H1 (cell line): ENCODE results near the gene IL12B. TPM values are rescaled to one million over a fixed set of nuclear protein-coding genes. Genes with fewer than 3 reads are reported as not detected.
"Not testable (repeated sequence)": the region's sequence is repeated elsewhere in the genome, so short reads cannot be mapped to it uniquely, and the experiment has no call there.

Experiments
- CTCF ChIA-PET: fragments of 300-600 bp; sonication (Branson Sonifier 250); formaldehyde crosslinking; loops from one replicate; lab custom pipeline; 2021; ENCODE audit not compliant: partially characterized antibody; lab: Charles Lee
- POLR2A ChIA-PET: fragments of 300-600 bp; sonication (Branson Sonifier 250); formaldehyde crosslinking; loops from one replicate; lab custom pipeline; 2021; ENCODE audit warnings: inconsistent platforms; ENCODE audit not compliant: partially characterized antibody; lab: Charles Lee
- DNase-seq, 2 experiments: peaks; one replicate each; pipeline versions ENCODE4 v3.0.0 to v3.0.0-alpha.2; 2010 to 2022; ENCODE audit warnings: low spot score in 2 of 2, low read depth in 1 of 2, mixed read lengths in 1 of 2
- FAIRE-seq: peaks from 2 replicates; lab custom pipeline; 2011; peaks lifted over from hg19 to GRCh38; lab: Jason Lieb, UNC
- H2AFZ ChIP-seq: 2 replicates; pipeline ENCODE4 v1.8.1; 2012; ENCODE audit warnings: low read length, inconsistent platforms
- H2AK5ac ChIP-seq: 2 replicates; pipeline ENCODE4 v1.6.1; 2013; ENCODE audit warnings: low read depth, low read length
- H2BK120ac ChIP-seq: replicated peaks from 2 replicates; pipeline ENCODE3; 2013; ENCODE audit warnings: low read depth, low read length, inconsistent platforms
- H2BK12ac ChIP-seq: 2 replicates; pipeline ENCODE4 v1.6.1; 2013; ENCODE audit warnings: low read depth, low read length
- H2BK15ac ChIP-seq: 2 replicates; pipeline ENCODE4 v1.6.1; 2013; ENCODE audit warnings: low read length
- H2BK20ac ChIP-seq: 2 replicates; pipeline ENCODE4 v1.6.1; 2013; ENCODE audit warnings: low read length
- H2BK5ac ChIP-seq: 2 replicates; pipeline ENCODE4 v1.6.1; 2013; ENCODE audit warnings: low read depth, low read length
- H3K14ac ChIP-seq: 2 replicates; pipeline ENCODE4 v1.6.1; 2013; ENCODE audit warnings: inconsistent platforms; ENCODE audit not compliant: insufficient read length
- H3K18ac ChIP-seq: 2 replicates; pipeline ENCODE4 v1.6.1; 2013; ENCODE audit warnings: low read length; ENCODE audit errors: extremely low read depth
- H3K23ac ChIP-seq: 2 replicates; pipeline ENCODE4 v1.6.1; 2013; ENCODE audit warnings: inconsistent platforms; ENCODE audit not compliant: insufficient read length
- H3K23me2 ChIP-seq: 2 replicates; pipeline ENCODE4 v1.6.1; 2013; ENCODE audit warnings: low read depth, low read length
- H3K27ac ChIP-seq: 2 replicates; pipeline ENCODE4 v1.6.1; 2011; ENCODE audit warnings: low read depth, low read length, inconsistent platforms
- H3K27me3 ChIP-seq, 4 experiments: replicated peaks in 1 of 4; 1 replicate in 1 of 4; 2 replicates in 3 of 4; pipeline versions ENCODE4 v1.6.1 to v1.8.1; 2011 to 2013; ENCODE audit warnings: low read length in 3 of 4, mild to moderate bottlenecking in 3 of 4, inconsistent platforms in 2 of 4, mixed read lengths in 2 of 4, moderate library complexity in 1 of 4; ENCODE audit not compliant: control insufficient read depth in 3 of 4, insufficient read depth in 3 of 4; ENCODE audit errors: extremely low read depth in 1 of 4
- H3K36me3 ChIP-seq, 4 experiments: 2 replicates each; pipeline versions ENCODE4 v1.6.1 to v1.8.1; 2011 to 2013; ENCODE audit warnings: mild to moderate bottlenecking in 4 of 4, low read length in 3 of 4, moderate library complexity in 2 of 4, control low read depth in 1 of 4, inconsistent platforms in 1 of 4; ENCODE audit not compliant: insufficient read depth in 4 of 4, control insufficient read depth in 2 of 4
- H3K4ac ChIP-seq: replicated peaks from 2 replicates; pipeline ENCODE3; 2013; ENCODE audit warnings: low read length, low read depth, mixed read lengths, inconsistent platforms; ENCODE audit not compliant: insufficient read length
- H3K4me1 ChIP-seq, 4 experiments: replicated peaks in 1 of 4; 1 replicate in 1 of 4; 2 replicates in 3 of 4; pipeline versions ENCODE4 v1.6.1 to v1.8.1; 2011 to 2013; ENCODE audit warnings: low read length in 3 of 4, inconsistent platforms in 2 of 4, mixed read lengths in 1 of 4; ENCODE audit not compliant: insufficient read depth in 4 of 4, control insufficient read depth in 3 of 4
- H3K4me2 ChIP-seq, 2 experiments: 2 replicates each; pipeline versions ENCODE4 v1.6.1 to v1.8.1; 2011 to 2013; ENCODE audit warnings: low read depth in 2 of 2, low read length in 2 of 2, control low read depth in 1 of 2, inconsistent platforms in 1 of 2, mild to moderate bottlenecking in 1 of 2; ENCODE audit not compliant: insufficient read depth in 1 of 2
- H3K4me3 ChIP-seq, 4 experiments: fragments of 200-600, 300-600 bp in 1 of 4; sonication (generic), shearing (Covaris generic), sonication (Bioruptor Twin) in 1 of 4; 2 replicates each; pipeline versions ENCODE4 v1.5.1 to v1.8.1; 2011 to 2016; ENCODE audit warnings: low read length in 4 of 4, low read depth in 3 of 4, control low read depth in 2 of 4, inconsistent platforms in 2 of 4, mild to moderate bottlenecking in 2 of 4, mixed read lengths in 1 of 4, moderate library complexity in 1 of 4; ENCODE audit not compliant: insufficient read depth in 2 of 4; ENCODE audit errors: extremely low read depth in 1 of 4
- H3K56ac ChIP-seq: replicated peaks from 2 replicates; pipeline ENCODE3; 2013; ENCODE audit warnings: low read depth, mild to moderate bottlenecking, mixed read lengths, low read length, inconsistent platforms; ENCODE audit not compliant: insufficient read length
- H3K79me1 ChIP-seq: 2 replicates; pipeline ENCODE4 v1.6.1; 2013; ENCODE audit warnings: low read depth, low read length, control low read depth
- H3K79me2 ChIP-seq, 2 experiments: 2 replicates each; pipeline versions ENCODE4 v1.6.1 to v1.8.1; 2012 to 2013; ENCODE audit warnings: low read length in 2 of 2, mild to moderate bottlenecking in 2 of 2, inconsistent platforms in 1 of 2; ENCODE audit not compliant: insufficient read depth in 2 of 2, control insufficient read depth in 1 of 2
- H3K9ac ChIP-seq, 4 experiments: replicated peaks in 1 of 4; 1 replicate in 1 of 4; 2 replicates in 3 of 4; pipeline versions ENCODE4 v1.6.1 to v1.8.1; 2011 to 2013; ENCODE audit warnings: low read depth in 3 of 4, low read length in 3 of 4, control low read depth in 2 of 4, mild to moderate bottlenecking in 2 of 4, moderate library complexity in 2 of 4, inconsistent platforms in 1 of 4; ENCODE audit errors: extremely low read depth in 1 of 4
- H3K9me3 ChIP-seq, 2 experiments: 2 replicates each; pipeline versions ENCODE4 v1.6.1 to v1.8.1; 2012 to 2013; ENCODE audit warnings: mild to moderate bottlenecking in 2 of 2, moderate library complexity in 2 of 2, control low read depth in 1 of 2, inconsistent platforms in 1 of 2, low read depth in 1 of 2, low read length in 1 of 2, mixed read lengths in 1 of 2; ENCODE audit not compliant: insufficient read depth in 2 of 2
- H4K20me1 ChIP-seq, 2 experiments: replicated peaks in 1 of 2; 2 replicates each; pipeline versions ENCODE3 to v1.8.1; 2011 to 2013; ENCODE audit warnings: inconsistent platforms in 2 of 2, low read length in 2 of 2, mild to moderate bottlenecking in 1 of 2; ENCODE audit not compliant: insufficient read depth in 2 of 2, control insufficient read depth in 1 of 2
- H4K5ac ChIP-seq: 2 replicates; pipeline ENCODE4 v1.6.1; 2013; ENCODE audit warnings: low read length, low read depth, mixed read lengths, inconsistent platforms; ENCODE audit not compliant: insufficient read length
- H4K8ac ChIP-seq: 2 replicates; pipeline ENCODE4 v1.8.0; 2013; ENCODE audit warnings: mild to moderate bottlenecking, moderate library complexity, low read length, inconsistent platforms; ENCODE audit not compliant: insufficient read depth; ENCODE audit errors: extremely low read depth
- H4K91ac ChIP-seq: replicated peaks from 2 replicates; pipeline ENCODE3; 2013; ENCODE audit warnings: low read length, mixed read lengths, inconsistent platforms; ENCODE audit not compliant: insufficient read length
- WGBS, 2 experiments: shearing (Covaris generic) in 1 of 2; methylation state at CpG; one replicate each; pipeline versions ENCODE4 v1.1.6 to v1.1.7; 2013 to 2015; ENCODE audit warnings: low lambda C conversion rate in 2 of 2, mixed read lengths in 2 of 2, inconsistent platforms in 1 of 2, low coverage in 1 of 2, missing lambda C conversion rate in 1 of 2; ENCODE audit not compliant: insufficient replicate concordance in 2 of 2, insufficient coverage in 1 of 2, insufficient read length in 1 of 2; ENCODE audit errors: extremely low coverage in 1 of 2, missing lambda C conversion rate in 1 of 2; 5-methylcytosine and 5-hydroxymethylcytosine counted together
- polyA plus RNA-seq, 7 experiments: library from polyadenylated mRNA; depleted of rRNA in 3 of 7; stranded (reverse) in 5 of 7; unstranded in 2 of 7; fragments of >200 nt in 5 of 7; fragments of 200-250 nt in 2 of 7; gene quantifications; 1 replicate in 5 of 7; 2 replicates in 1 of 7; 4 replicates in 1 of 7; pipeline versions ENCODE4 v1.2.1 to v1.2.3, GENCODE V29; 2011 to 2013; ENCODE audit warnings: missing spikeins in 2 of 7, mixed read lengths in 2 of 7
- total RNA-seq: library from RNA; stranded (reverse); fragmentation: NEBNext Ultra II Directional; extraction: Animal tissue kit (Norgen Biotek cat#: 25700); gene quantifications from 2 replicates; pipeline ENCODE4 v1.2.1, GENCODE V29; 2021

Gene IL12B
- total and polyA plus RNA-seq, 2 of the 8 experiments (the other 6 are each of a cell fraction or from before 2014, with no cell fraction given) = not detected

DNA sequence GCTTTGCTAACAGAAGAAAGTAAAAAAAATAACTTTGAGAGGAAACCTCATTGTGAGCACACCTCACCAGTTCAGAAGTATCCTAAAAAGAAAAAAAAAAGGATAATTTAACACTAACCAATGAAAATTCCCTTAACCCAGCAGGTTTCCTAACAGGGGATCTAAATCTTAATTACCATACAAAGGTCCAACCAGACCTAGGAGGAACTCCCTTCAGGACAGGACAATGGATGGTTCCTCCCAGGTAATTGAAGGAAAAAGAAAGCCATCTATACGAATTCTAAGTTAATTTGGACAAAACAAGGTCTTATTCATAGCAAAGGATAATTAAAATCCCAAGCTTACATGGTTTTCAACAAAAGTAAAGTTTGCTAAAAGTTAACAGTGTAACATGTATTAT lies 37.6 kb upstream of the IL12B start:
- WGBS, 2 experiments = 82% methylated on average over 1 of the region's 1 CpG; no CpG with 5 or more reads in 1 of the 2 experiments
- H4K8ac ChIP-seq, H4K5ac ChIP-seq, H3K9ac ChIP-seq, H3K9me3 ChIP-seq, H3K27ac ChIP-seq, H2BK15ac ChIP-seq, H3K79me1 ChIP-seq, H3K4me3 ChIP-seq, POLR2A ChIA-PET, CTCF ChIA-PET, H4K91ac ChIP-seq, H4K20me1 ChIP-seq, H3K23me2 ChIP-seq, H2AFZ ChIP-seq, H3K79me2 ChIP-seq, H2BK120ac ChIP-seq, H3K4me2 ChIP-seq, H3K4ac ChIP-seq, H2BK20ac ChIP-seq, H3K36me3 ChIP-seq, H2BK5ac ChIP-seq, H3K4me1 ChIP-seq, FAIRE-seq, H2AK5ac ChIP-seq, H3K56ac ChIP-seq, H3K18ac ChIP-seq, H2BK12ac ChIP-seq, DNase-seq, H3K27me3 ChIP-seq, H3K23ac ChIP-seq, H3K14ac ChIP-seq: not testable (repeated sequence)

DNA sequence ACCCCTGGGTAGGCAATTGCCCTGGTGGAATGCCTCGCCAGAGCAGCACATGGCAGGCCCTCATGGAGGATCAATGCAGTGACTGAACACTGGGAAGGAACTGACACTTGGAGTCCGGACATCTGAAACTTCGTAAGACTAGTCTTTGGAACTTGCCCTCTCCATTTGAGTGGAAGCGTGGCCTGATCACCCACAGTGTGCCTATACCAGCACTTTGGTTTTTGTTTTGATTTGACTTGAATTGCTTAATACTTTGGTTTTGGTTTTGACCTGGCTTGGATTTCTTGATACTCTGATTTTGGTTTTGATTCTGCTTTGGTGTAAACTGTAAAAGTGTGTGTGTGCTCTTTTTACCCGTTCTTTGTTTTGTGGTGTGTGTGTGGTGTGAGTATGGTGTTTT lies 36.5 kb upstream of the IL12B start:
- H3K23me2 ChIP-seq, H3K4me2 ChIP-seq, H3K36me3 ChIP-seq, FAIRE-seq, H3K56ac ChIP-seq, H2BK20ac ChIP-seq, CTCF ChIA-PET, H3K18ac ChIP-seq, H3K27ac ChIP-seq, H4K20me1 ChIP-seq, H4K8ac ChIP-seq, H4K5ac ChIP-seq, H3K14ac ChIP-seq, H2BK15ac ChIP-seq, H2AFZ ChIP-seq, H2BK120ac ChIP-seq, POLR2A ChIA-PET, H3K79me1 ChIP-seq, H3K4me3 ChIP-seq, H3K4me1 ChIP-seq, H4K91ac ChIP-seq, H3K9me3 ChIP-seq, H2AK5ac ChIP-seq, DNase-seq, H2BK5ac ChIP-seq, H2BK12ac ChIP-seq, H3K27me3 ChIP-seq, H3K4ac ChIP-seq, H3K23ac ChIP-seq, H3K9ac ChIP-seq, H3K79me2 ChIP-seq: not testable (repeated sequence)
- WGBS, 2 experiments = 92% methylated on average over 5 of the region's 5 CpGs; no CpG with 5 or more reads in 1 of the 2 experiments
